IPS DF 6.9 (cell line): ENCODE results near the gene ADARB2.

Source experiments
- DNase-seq: peaks from one replicate; pipeline ENCODE4 v3.0.0-alpha.2; 2013; ENCODE audit warnings: low read depth, low spot score
- H3K27ac ChIP-seq: one replicate; pipeline ENCODE4 v1.5.1; 2013; ENCODE audit warnings: low read length, control low read depth
- H3K27me3 ChIP-seq: 2 replicates; pipeline ENCODE4 v1.6.1; 2013; ENCODE audit warnings: mild to moderate bottlenecking, low read length; ENCODE audit not compliant: control insufficient read depth, insufficient read depth
- H3K36me3 ChIP-seq: 2 replicates; pipeline ENCODE4 v1.6.1; 2013; ENCODE audit warnings: low read length; ENCODE audit not compliant: control insufficient read depth, insufficient read depth
- H3K4me1 ChIP-seq: 2 replicates; pipeline ENCODE4 v1.6.1; 2013; ENCODE audit warnings: low read length; ENCODE audit not compliant: control insufficient read depth, insufficient read depth
- H3K4me3 ChIP-seq: 2 replicates; pipeline ENCODE4 v1.5.1; 2013; ENCODE audit warnings: mild to moderate bottlenecking, low read length
- H3K9me3 ChIP-seq: 2 replicates; pipeline ENCODE4 v1.6.1; 2013; ENCODE audit warnings: low read length, inconsistent platforms; ENCODE audit not compliant: control insufficient read depth, insufficient read depth
- WGBS: extraction: QIAGEN DNeasy Blood & Tissue Kit; methylation state at CpG from one replicate; pipeline ENCODE4 v1.1.7; 2013; ENCODE audit warnings: mixed read lengths, missing lambda C conversion rate; ENCODE audit not compliant: insufficient read length, insufficient coverage; 5-methylcytosine and 5-hydroxymethylcytosine counted together

The ADARB2 gene

GRCh38 chr10:1754506-1755153, 17.3 kb upstream of the ADARB2 start:
- H3K36me3 ChIP-seq = no peaks in the 10 kb centered on the region
- WGBS = no CpG with 5 or more reads among the region's 19 CpGs
- H3K4me1 ChIP-seq = peaks cover 6% of the 10 kb centered on the region
- no peak overlapping the region for H3K4me3 ChIP-seq
- H3K27me3 ChIP-seq = no peaks in the 10 kb centered on the region
- H3K27ac ChIP-seq = no peak overlapping the region
- no peak for DNase-seq
- no peaks in the 10 kb centered on the region for H3K9me3 ChIP-seq

DNA sequence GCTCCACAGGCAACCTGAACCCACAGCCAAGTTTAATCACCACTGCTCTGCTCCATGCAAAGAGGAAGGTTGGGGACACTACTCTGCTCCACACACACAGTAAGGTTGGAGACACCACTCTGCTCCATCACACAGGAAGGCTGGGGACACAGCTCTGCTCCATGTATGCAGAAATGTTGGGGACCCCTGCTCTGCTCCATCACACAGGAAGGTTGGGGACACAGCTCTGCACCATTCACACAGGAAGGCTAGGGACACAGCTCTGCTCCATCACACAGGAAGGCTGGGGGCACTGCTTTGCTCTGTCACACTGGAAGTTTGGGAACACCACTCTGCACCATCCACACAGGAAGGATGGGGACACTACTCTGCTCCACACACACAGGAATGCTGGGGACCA, 14.8 kb upstream of the ADARB2 start:
- H3K36me3 ChIP-seq = no peaks in the 10 kb centered on the region
- DNase-seq = no peak
- H3K27ac ChIP-seq = no peak overlapping the region
- peaks cover 6% of the 10 kb centered on the region for H3K4me1 ChIP-seq
- H3K4me3 ChIP-seq = no peak overlapping the region
- no peaks in the 10 kb centered on the region for H3K9me3 ChIP-seq
- no peaks in the 10 kb centered on the region for H3K27me3 ChIP-seq

DNA sequence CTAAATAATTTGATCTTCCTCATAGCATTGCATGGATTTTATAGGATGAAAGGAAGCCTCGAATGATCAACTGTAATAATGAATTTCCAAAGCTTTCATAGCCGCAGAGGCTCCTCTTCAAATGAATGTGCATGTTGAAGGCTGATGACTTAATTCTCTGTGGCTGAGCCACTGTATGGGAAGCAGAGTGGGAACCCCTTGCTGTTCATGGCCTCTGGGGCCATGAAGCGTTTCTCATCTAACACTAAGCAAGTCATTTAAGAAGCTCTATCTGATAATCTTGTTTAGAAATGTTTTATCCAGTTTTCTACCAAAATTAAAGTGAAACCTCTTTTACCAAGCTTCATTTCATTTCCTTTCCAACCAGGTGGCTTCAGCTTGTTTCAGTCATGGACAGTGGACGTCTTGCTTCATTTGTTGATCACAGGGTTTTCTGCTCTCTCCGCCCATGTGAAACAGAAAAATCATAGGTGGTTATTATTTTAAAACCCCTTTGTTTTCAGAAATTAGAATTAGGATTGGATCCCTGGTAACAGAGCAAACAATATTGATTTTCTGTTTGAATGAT, 10.3 kb upstream of the ADARB2 start:
- no peaks in the 10 kb centered on the region for H3K4me1 ChIP-seq

DNA sequence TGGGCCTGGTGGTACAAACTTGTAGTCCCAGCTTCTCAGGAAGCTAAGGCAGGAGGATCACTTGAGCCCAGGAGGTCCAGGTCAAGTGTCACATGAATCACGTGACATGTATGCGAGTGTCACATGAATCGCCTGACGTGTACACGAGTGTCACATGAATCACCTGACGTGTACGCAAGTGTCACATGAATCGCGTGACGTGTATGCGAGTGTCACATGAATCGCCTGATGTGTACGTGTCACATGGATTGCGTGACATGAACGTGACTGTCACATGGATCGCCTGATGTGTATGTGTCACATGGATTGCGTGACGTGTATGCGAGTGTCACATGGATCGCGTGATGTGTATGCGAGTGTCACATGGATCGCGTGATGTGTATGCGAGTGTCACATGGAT, 9.5 kb upstream of the ADARB2 start:
- H3K4me3 ChIP-seq = no peak overlapping the region
- no peaks in the 10 kb centered on the region for H3K9me3 ChIP-seq
- no peaks in the 10 kb centered on the region for H3K27me3 ChIP-seq
- H3K36me3 ChIP-seq = no peaks in the 10 kb centered on the region
- no peak for DNase-seq
- H3K27ac ChIP-seq = no peak overlapping the region
- no peaks in the 10 kb centered on the region for H3K4me1 ChIP-seq
- WGBS = no CpG with 5 or more reads among the region's 25 CpGs

More for the DNA sequence above, 10.3 kb upstream of the ADARB2 start:
- WGBS = no CpG with 5 or more reads among the region's 5 CpGs
- Histone ChIP-seq H3K36me3 (no peaks in the 10 kb centered on the region), H3K4me3 (no peak overlapping the region), H3K9me3 (no peaks in the 10 kb centered on the region), H3K27me3 (no peaks in the 10 kb centered on the region), H3K27ac (no peak overlapping the region)
- no peak for DNase-seq

GRCh38 chr10:1745780-1746456, 8.6 kb upstream of the ADARB2 start:
- no CpG with 5 or more reads among the region's 9 CpGs for WGBS
- no peaks in the 10 kb centered on the region for H3K27me3 ChIP-seq

GRCh38 chr10:1744524-1744923, 7.2 kb upstream of the ADARB2 start:
- no peaks in the 10 kb centered on the region for H3K36me3 ChIP-seq

More at GRCh38 chr10:1745780-1746456, 8.6 kb upstream of the ADARB2 start:
- no peak for DNase-seq
- no peak overlapping the region for H3K27ac ChIP-seq
- H3K9me3 ChIP-seq = no peaks in the 10 kb centered on the region
- H3K4me3 ChIP-seq = no peak overlapping the region
- H3K4me1 ChIP-seq = no peaks in the 10 kb centered on the region
- H3K36me3 ChIP-seq = no peaks in the 10 kb centered on the region

GRCh38 chr10:1743141-1743540, 5.8 kb upstream of the ADARB2 start:
- 0 out of 2 replicates have a peak, but pooled peaks cover 2% of the 10 kb centered on the region for H3K27me3 ChIP-seq
- DNase-seq = no peak
- no peaks in the 10 kb centered on the region for H3K36me3 ChIP-seq
- WGBS = 100% methylated on average over 1 of the region's 10 CpGs
- no peak overlapping the region for H3K4me3 ChIP-seq
- no peaks in the 10 kb centered on the region for H3K9me3 ChIP-seq
- H3K4me1 ChIP-seq = no peaks in the 10 kb centered on the region
- no peak overlapping the region for H3K27ac ChIP-seq

More at GRCh38 chr10:1744524-1744923, 7.2 kb upstream of the ADARB2 start:
- no peak overlapping the region for H3K4me3 ChIP-seq
- 0 out of 2 replicates have a peak, but pooled peaks cover 2% of the 10 kb centered on the region for H3K27me3 ChIP-seq
- H3K4me1 ChIP-seq = no peaks in the 10 kb centered on the region
- H3K9me3 ChIP-seq = no peaks in the 10 kb centered on the region
- no peak for DNase-seq
- WGBS = no CpG with 5 or more reads among the region's 12 CpGs
- H3K27ac ChIP-seq = no peak overlapping the region

DNA sequence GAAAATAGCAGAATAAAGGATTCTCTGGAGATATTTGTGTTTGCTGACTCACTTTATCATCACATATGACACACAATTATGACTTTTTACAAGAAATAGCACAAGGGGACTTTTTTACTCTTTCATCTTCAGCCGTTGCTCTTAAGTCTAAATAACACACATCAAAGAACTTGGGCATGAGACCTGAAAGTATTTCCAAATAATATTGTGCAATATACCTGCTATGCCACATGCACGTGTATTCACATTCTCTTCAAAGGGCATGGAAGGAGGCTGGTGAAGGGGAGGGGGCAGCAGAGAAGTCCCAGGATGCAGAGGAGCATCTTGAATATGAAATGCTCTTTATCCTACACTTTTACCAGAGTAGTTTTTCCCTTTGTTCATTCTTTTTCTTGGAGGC, 4.1 kb upstream of the ADARB2 start:
- H3K27me3 ChIP-seq = peaks cover 6% of the 10 kb centered on the region; the same call in 1 of the 2 replicates
- H3K36me3 ChIP-seq = no peaks in the 10 kb centered on the region
- no CpG with 5 or more reads among the region's 2 CpGs for WGBS
- no peak overlapping the region for H3K27ac ChIP-seq
- no peaks in the 10 kb centered on the region for H3K4me1 ChIP-seq
- no peak for DNase-seq
- no peak overlapping the region for H3K4me3 ChIP-seq
- no peaks in the 10 kb centered on the region for H3K9me3 ChIP-seq

GRCh38 chr10:1739751-1740150, 2.4 kb upstream of the ADARB2 start:
- DNase-seq = no peak
- Histone ChIP-seq H3K36me3 (no peaks in the 10 kb centered on the region), H3K9me3 (no peaks in the 10 kb centered on the region), H3K27me3 (peaks cover 16% of the 10 kb centered on the region; the same call in 1 of the 2 replicates), H3K27ac (no peak overlapping the region), H3K4me1 (no peaks in the 10 kb centered on the region), H3K4me3 (no peak overlapping the region)
- no CpG with 5 or more reads among the region's 14 CpGs for whole genome bisulfite sequencing

GRCh38 chr10:1738950-1739349, 1.6 kb upstream of the ADARB2 start:
- Histone ChIP-seq H3K36me3 (no peaks in the 10 kb centered on the region), H3K9me3 (no peaks in the 10 kb centered on the region), H3K4me1 (no peaks in the 10 kb centered on the region), H3K27ac (no peak overlapping the region), H3K27me3 (peaks cover 16% of the 10 kb centered on the region; the same call in 1 of the 2 replicates), H3K4me3 (no peak overlapping the region)
- no peak for DNase-seq
- WGBS = no CpG with 5 or more reads among the region's 5 CpGs
